MCF 10A (cell line): ENCODE data around the gene RASGEF1C. TPM values are rescaled to one million over a fixed set of nuclear protein-coding genes. Genes with fewer than 3 reads are reported as not detected.

Experiments used
- BruUV-seq: library from RNA; stranded (reverse); fragments of 400-500 nt; replicated peaks from 2 replicates; lab custom pipeline; 2021; lab: Mats Ljungman, UMichigan
- CTCF ChIA-PET: fragments of 300-600 bp; sonication (Branson Sonifier 250); formaldehyde crosslinking; extraction: SDS; loops from one replicate; lab custom pipeline; 2021; ENCODE audit warnings: antibody characterized with exemption, inconsistent platforms; lab: Yijun Ruan, JAX
- POLR2A ChIA-PET: fragments of 300-600, 350-650 bp; sonication (Branson Sonifier 250); formaldehyde crosslinking; extraction: SDS; loops from one replicate; lab custom pipeline; 2020; ENCODE audit warnings: antibody characterized with exemption, inconsistent platforms; lab: Yijun Ruan, JAX
- DNase-seq: peaks from one replicate; pipeline ENCODE4 v3.0.0-alpha.2; 2018; ENCODE audit not compliant: unreplicated experiment
- H3K27ac Mint-ChIP-seq: one replicate; pipeline ENCODE4 v1.8.0; 2022; ENCODE audit warnings: mild to moderate bottlenecking, low read depth, mixed read lengths; ENCODE audit not compliant: unreplicated experiment
- H3K27me3 Mint-ChIP-seq: one replicate; pipeline ENCODE4 v1.8.0; 2022; ENCODE audit warnings: mixed read lengths; ENCODE audit not compliant: insufficient read depth, unreplicated experiment
- H3K36me3 Mint-ChIP-seq: one replicate; pipeline ENCODE4 v1.8.0; 2022; ENCODE audit warnings: mild to moderate bottlenecking, moderate library complexity, mixed read lengths; ENCODE audit not compliant: insufficient read depth, unreplicated experiment
- H3K4me1 Mint-ChIP-seq: one replicate; pipeline ENCODE4 v1.8.0; 2022; ENCODE audit warnings: mixed read lengths; ENCODE audit not compliant: insufficient read depth, unreplicated experiment
- H3K4me3 Mint-ChIP-seq: one replicate; pipeline ENCODE4 v1.8.0; 2022; ENCODE audit warnings: mild to moderate bottlenecking, moderate library complexity, mixed read lengths; ENCODE audit not compliant: unreplicated experiment
- H3K9me3 Mint-ChIP-seq: one replicate; pipeline ENCODE4 v1.8.0; 2022; ENCODE audit warnings: mixed read lengths; ENCODE audit not compliant: unreplicated experiment
- intact Hi-C: fragments of 100-400 bp; cut with micrococcal nuclease; formaldehyde crosslinking; loops from 2 replicates; pipeline ENCODE4 v1.14.1; 2022
- total RNA-seq: library from RNA; stranded (reverse); gene quantifications from 2 replicates; pipeline ENCODE4 v1.2.3, GENCODE V29; 2022
- TF ChIP-seq, protein P1 (sequence below): fragments of 200-600 bp; IDR thresholded peaks from one replicate; pipeline ENCODE4 v1.8.0; 2022; ENCODE audit warnings: antibody characterized with exemption, mild to moderate bottlenecking; ENCODE audit not compliant: unreplicated experiment

Gene RASGEF1C
- total RNA-seq, 1 experiment from 2014 or later = not detected

DNA sequence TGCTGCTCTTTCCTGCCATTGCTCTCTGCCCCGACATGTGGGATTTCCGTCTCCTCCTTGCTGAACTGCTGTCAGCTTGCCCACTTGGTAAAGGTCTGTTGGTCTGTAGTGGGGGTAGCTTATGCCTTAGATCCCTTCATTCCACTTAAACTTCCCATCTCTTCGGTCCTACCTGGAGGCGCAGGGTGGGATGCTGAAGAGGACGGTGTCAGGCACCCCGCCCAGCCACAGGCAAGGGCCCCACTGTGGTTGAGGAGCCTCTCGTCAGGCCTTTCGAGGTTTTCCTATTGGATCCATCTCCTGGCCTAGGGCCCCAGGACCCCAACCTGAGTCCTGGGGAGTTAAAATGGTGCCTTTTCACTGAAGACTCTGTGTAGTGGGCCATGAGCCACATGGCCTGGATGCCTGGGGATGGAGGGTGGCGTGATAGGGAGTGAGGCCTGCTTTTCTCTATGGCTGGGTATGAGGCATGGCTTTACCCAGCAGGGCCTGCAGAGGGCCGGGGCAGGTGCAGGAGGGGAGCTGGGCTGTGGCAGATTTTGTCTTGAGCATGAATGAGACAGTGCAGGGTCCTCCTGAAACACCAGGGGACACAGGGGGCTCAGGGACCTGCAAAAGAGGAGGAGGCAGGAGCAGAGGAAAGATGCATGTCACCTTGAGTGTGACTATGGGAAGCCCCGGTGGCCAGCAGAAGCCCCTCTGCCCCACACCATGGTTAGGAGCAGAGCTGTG, 111.7 kb downstream of the RASGEF1C start:
- Mint-ChIP-seq H3K36me3 (no peaks in the 10 kb centered on the region), H3K4me1 (no peaks in the 10 kb centered on the region), H3K27ac (no peak overlapping the region), H3K27me3 (no peaks in the 10 kb centered on the region), H3K4me3 (no peak overlapping the region), H3K9me3 (no peaks in the 10 kb centered on the region)
- no TSS peak for BruUV-seq
- ChIA-PET CTCF (interaction anchor here (0.6 kb wide), 1 partner anchor 240 kb away, joined by 4 read pairs; no protein-coding TSS in a partner anchor), POLR2A (no interaction called here)
- TF ChIP-seq, protein P1, sequence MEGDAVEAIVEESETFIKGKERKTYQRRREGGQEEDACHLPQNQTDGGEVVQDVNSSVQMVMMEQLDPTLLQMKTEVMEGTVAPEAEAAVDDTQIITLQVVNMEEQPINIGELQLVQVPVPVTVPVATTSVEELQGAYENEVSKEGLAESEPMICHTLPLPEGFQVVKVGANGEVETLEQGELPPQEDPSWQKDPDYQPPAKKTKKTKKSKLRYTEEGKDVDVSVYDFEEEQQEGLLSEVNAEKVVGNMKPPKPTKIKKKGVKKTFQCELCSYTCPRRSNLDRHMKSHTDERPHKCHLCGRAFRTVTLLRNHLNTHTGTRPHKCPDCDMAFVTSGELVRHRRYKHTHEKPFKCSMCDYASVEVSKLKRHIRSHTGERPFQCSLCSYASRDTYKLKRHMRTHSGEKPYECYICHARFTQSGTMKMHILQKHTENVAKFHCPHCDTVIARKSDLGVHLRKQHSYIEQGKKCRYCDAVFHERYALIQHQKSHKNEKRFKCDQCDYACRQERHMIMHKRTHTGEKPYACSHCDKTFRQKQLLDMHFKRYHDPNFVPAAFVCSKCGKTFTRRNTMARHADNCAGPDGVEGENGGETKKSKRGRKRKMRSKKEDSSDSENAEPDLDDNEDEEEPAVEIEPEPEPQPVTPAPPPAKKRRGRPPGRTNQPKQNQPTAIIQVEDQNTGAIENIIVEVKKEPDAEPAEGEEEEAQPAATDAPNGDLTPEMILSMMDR = no peak
- DNase-seq = no peak
- intact Hi-C loops = no loop called here

DNA sequence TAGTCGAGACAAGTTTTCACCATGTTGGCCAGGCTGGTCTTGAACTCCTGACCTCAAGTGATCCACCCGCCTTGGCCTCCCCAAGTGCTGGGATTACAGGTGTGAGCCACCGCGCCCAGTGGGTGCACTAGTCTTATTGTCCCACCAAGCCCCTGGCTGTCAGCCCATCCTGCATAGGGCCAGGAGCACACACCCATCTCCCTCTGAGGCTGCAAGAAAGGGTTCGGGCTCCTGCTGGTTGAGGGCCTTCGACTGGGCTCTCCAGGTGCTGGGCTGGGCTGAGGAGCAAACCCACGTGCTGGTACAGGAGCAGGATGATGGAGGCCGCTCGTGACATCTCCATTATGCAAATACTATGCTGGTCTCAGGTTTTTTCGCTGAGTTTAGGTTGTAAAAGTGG, 112.4 kb downstream of the RASGEF1C start:
- Mint-ChIP-seq H3K36me3 (no peaks in the 10 kb centered on the region), H3K4me1 (no peaks in the 10 kb centered on the region), H3K27me3 (no peaks in the 10 kb centered on the region), H3K27ac (no peak overlapping the region), H3K9me3 (no peaks in the 10 kb centered on the region), H3K4me3 (no peak overlapping the region)
- no TSS peak for BruUV-seq
- TF ChIP-seq, protein P1 = no peak
- no peak for DNase-seq
- ChIA-PET CTCF (interaction anchor here (0.6 kb wide), 1 partner anchor 239 kb away, joined by 4 read pairs; no protein-coding TSS in a partner anchor), POLR2A (no interaction called here)
- intact Hi-C loops = no loop called here

DNA sequence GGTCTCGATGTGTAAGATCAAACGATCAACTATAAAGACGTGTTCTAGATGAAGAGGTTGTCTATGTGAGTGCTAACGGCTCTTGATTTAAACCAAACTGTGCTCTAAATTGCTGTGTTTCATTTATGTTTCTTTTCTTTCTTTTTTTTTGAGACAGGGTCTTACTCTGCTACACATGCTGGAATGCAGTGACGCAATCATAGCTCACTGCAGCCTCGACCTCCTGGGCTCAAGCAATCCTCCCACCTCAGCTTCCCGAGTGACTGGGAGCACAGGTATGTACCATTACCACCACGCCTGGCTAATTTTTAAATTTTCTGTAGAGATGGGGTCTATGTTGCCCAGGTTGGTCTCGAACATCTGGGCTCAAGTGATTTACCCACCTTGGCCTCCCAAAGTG, 113.5 kb downstream of the RASGEF1C start:
- ChIA-PET CTCF (interaction anchor here (0.8 kb wide), 1 partner anchor 152 kb away, joined by 4 read pairs; no protein-coding TSS in a partner anchor), POLR2A (no interaction called here)
- H3K27me3 Mint-ChIP-seq = no peaks in the 10 kb centered on the region
- no peak overlapping the region for H3K4me3 Mint-ChIP-seq
- BruUV-seq = no TSS peak
- DNase-seq = no peak
- H3K9me3 Mint-ChIP-seq = no peaks in the 10 kb centered on the region
- TF ChIP-seq, protein P1 = no peak
- H3K4me1 Mint-ChIP-seq = no peaks in the 10 kb centered on the region
- intact Hi-C loops = no loop called here
- no peak overlapping the region for H3K27ac Mint-ChIP-seq
- H3K36me3 Mint-ChIP-seq = no peaks in the 10 kb centered on the region

DNA sequence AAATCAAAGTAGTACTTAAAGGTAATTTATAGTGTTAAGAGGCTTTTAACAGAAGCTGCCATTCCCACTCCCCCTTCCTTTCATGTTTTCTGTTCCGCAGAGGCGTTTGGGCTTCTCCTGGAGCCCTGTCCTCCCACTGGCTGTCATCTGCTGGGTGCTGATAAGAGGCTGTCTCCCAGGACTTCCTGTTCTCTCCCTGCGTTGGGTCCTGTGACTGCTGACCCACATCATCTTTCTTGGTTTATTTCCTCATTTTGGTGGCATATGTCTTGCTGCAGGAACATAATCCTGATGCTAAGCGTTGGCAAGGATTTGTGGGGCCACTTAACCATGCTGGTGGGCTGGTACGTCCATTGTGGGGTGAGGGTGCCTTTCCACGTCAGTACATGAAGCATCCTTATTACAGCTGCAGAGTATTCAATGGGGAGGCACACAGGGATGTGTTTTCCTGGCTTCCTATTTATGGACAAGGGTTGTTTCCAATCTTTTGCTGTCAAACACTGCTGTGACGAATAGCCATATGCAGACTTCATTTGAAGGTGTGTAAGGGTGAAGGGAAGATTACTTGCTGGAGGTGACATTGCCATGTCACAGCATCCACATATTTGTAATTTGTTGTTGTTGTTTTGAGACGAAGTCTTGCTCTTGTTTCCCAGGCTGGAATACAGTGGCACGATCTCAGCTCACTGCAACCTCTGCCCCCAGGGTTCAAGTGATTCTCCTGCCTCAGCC, 115.2 kb downstream of the RASGEF1C start:
- POLR2A ChIA-PET = no interaction called here
- intact Hi-C loops = no loop called here
- CTCF ChIA-PET = interaction anchor here (0.6 kb wide), 1 partner anchor 372 kb away, joined by 4 read pairs; no protein-coding TSS in a partner anchor
- Mint-ChIP-seq H3K9me3 (no peaks in the 10 kb centered on the region), H3K27me3 (no peaks in the 10 kb centered on the region), H3K27ac (no peak overlapping the region), H3K36me3 (no peaks in the 10 kb centered on the region), H3K4me3 (no peak overlapping the region), H3K4me1 (no peaks in the 10 kb centered on the region)
- no TSS peak for BruUV-seq
- TF ChIP-seq, protein P1 = no peak
- no peak for DNase-seq
